PFSK-1 (cell line): Measurements from ENCODE around the gene ARNT2.

Experiments used
- POLR2AphosphoS5 ChIP-seq: IDR thresholded peaks from 2 replicates; pipeline ENCODE4 v1.6.1; 2012; ENCODE audit warnings: low read depth, mild to moderate bottlenecking, control low read depth, low read length, moderate library complexity
- SIN3A ChIP-seq: IDR thresholded peaks from 2 replicates; pipeline ENCODE4 v1.6.1; 2012; ENCODE audit warnings: mild to moderate bottlenecking, low read length, moderate library complexity, borderline replicate concordance; ENCODE audit not compliant: insufficient read depth
- TAF1 ChIP-seq: IDR thresholded peaks from 2 replicates; pipeline ENCODE4 v1.6.1; 2012; ENCODE audit warnings: low read length, control low read depth, borderline replicate concordance; ENCODE audit not compliant: insufficient read depth
- TF ChIP-seq, protein P1 (sequence below), 2 experiments: IDR thresholded peaks; 2 replicates each; pipeline versions ENCODE4 v1.6.1 to v1.8.0; 2011 to 2012; ENCODE audit warnings: low read depth in 2 of 2, low read length in 2 of 2, control low read depth in 1 of 2, inconsistent platforms in 1 of 2, mild to moderate bottlenecking in 1 of 2, moderate library complexity in 1 of 2; ENCODE audit not compliant: insufficient read depth in 1 of 2

DNA sequence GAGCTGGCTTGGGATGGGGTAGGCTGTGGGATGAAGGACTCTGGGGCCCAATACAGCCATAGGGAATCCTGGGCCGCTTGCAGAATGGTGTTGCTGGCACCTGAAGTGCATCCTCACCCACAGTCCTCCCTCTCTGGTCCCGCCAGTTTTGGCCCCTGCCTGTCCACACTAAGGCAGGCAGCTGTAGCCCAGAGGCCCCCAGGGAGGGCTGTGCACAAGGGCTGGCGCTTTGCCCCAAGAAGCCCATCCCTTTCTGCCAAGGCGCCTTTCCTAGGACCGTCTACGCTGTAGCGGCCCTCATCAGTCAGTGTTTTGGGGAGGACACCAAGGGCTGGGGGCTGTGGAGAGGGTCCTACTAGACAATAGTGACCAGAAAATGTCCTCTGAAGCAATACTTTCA, 174.7 kb downstream of the ARNT2 start:
- TF ChIP-seq POLR2AphosphoS5 (no peak), TAF1 (no peak), SIN3A (no peak)
- TF ChIP-seq, protein P1, sequence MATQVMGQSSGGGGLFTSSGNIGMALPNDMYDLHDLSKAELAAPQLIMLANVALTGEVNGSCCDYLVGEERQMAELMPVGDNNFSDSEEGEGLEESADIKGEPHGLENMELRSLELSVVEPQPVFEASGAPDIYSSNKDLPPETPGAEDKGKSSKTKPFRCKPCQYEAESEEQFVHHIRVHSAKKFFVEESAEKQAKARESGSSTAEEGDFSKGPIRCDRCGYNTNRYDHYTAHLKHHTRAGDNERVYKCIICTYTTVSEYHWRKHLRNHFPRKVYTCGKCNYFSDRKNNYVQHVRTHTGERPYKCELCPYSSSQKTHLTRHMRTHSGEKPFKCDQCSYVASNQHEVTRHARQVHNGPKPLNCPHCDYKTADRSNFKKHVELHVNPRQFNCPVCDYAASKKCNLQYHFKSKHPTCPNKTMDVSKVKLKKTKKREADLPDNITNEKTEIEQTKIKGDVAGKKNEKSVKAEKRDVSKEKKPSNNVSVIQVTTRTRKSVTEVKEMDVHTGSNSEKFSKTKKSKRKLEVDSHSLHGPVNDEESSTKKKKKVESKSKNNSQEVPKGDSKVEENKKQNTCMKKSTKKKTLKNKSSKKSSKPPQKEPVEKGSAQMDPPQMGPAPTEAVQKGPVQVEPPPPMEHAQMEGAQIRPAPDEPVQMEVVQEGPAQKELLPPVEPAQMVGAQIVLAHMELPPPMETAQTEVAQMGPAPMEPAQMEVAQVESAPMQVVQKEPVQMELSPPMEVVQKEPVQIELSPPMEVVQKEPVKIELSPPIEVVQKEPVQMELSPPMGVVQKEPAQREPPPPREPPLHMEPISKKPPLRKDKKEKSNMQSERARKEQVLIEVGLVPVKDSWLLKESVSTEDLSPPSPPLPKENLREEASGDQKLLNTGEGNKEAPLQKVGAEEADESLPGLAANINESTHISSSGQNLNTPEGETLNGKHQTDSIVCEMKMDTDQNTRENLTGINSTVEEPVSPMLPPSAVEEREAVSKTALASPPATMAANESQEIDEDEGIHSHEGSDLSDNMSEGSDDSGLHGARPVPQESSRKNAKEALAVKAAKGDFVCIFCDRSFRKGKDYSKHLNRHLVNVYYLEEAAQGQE (IDR thresholded peaks at IDR 0.05; ENCODE audit: insufficient read depth in 1 of 2, low read depth in 2 of 2, low read length in 2 of 2) = no peak
